ENCODE data around the gene CD82. TPM values are rescaled to one million over a fixed set of nuclear protein-coding genes. Genes with fewer than 3 reads are reported as not detected.

CD82 gene
- polyA plus RNA-seq, 3 donors, result 40.8 to 89.0 (median 43.0) TPM

DNA sequence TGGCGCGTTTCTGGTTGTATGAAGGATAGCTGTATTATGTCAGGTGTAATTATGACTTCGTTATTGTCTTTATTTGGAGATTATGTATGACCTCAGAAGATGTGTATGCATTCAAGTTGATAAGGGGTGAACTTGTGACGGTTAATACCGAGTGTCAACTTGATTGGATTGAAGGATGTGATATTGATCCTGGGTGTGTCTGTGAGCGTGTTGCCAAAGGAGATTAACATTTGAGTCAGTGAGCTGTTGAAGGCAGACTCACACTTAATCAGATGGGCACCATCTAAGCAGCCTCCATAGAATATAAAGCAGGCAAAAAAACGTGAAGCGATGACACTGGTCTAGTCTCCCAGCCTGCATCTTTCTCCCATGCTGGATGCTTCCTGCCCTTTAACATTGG is 15.3 kb upstream of the CD82 start:
- Histone ChIP-seq H3K4me1 (ENCODE audit: control insufficient read depth in 1 of 2, insufficient read depth in 2 of 2, low read length in 2 of 2) (no peaks in the 10 kb centered on the region), H4K20me1 (ENCODE audit: insufficient read depth, low read length) (no peaks in the 10 kb centered on the region), H3K27me3 (ENCODE audit: control insufficient read depth in 2 of 2, insufficient read depth in 2 of 2, low read length in 2 of 2) (no peaks in the 10 kb centered on the region), H3K9ac (ENCODE audit: insufficient read depth, low read length, poor library complexity, severe bottlenecking) (no peak overlapping the region), H3K9me3 (replicated peaks in 1 of 2; ENCODE audit: control insufficient read depth in 1 of 2, insufficient read depth in 1 of 2, low read length in 2 of 2) (no peaks in the 10 kb centered on the region), H3K4me3 (replicated peaks in 1 of 3; ENCODE audit: low read depth in 2 of 3, low read length in 3 of 3) (no peak overlapping the region), H2AFZ (ENCODE audit: insufficient read depth, low read depth, low read length, poor library complexity, severe bottlenecking) (no peak overlapping the region), H3K27ac (ENCODE audit: low read depth in 1 of 2, low read length in 2 of 2) (no peak overlapping the region), H3K4me2 (replicated peaks; ENCODE audit: extremely low read depth, low read length, poor library complexity, severe bottlenecking) (no peak overlapping the region), H3K79me2 (ENCODE audit: insufficient read depth, low read length) (no peaks in the 10 kb centered on the region), H3K36me3 (replicated peaks in 1 of 2; ENCODE audit: control insufficient read depth in 1 of 2, insufficient read depth in 2 of 2, low read length in 2 of 2) (no peaks in the 10 kb centered on the region)
- Mint-ChIP-seq H3K27ac (no peak overlapping the region), H3K36me3 (no peaks in the 10 kb centered on the region), H3K27me3 (ENCODE audit: low read depth in 3 of 3) (peaks cover 0 to 1% (median 0%) of the 10 kb centered on the region in 3 donors), H3K4me1 (no peaks in the 10 kb centered on the region), H3K9me3 (peaks cover 0 to 4% (median 3%) of the 10 kb centered on the region in 7 donors), H3K4me3 (no peak overlapping the region)
- TF ChIP-seq, protein P1, sequence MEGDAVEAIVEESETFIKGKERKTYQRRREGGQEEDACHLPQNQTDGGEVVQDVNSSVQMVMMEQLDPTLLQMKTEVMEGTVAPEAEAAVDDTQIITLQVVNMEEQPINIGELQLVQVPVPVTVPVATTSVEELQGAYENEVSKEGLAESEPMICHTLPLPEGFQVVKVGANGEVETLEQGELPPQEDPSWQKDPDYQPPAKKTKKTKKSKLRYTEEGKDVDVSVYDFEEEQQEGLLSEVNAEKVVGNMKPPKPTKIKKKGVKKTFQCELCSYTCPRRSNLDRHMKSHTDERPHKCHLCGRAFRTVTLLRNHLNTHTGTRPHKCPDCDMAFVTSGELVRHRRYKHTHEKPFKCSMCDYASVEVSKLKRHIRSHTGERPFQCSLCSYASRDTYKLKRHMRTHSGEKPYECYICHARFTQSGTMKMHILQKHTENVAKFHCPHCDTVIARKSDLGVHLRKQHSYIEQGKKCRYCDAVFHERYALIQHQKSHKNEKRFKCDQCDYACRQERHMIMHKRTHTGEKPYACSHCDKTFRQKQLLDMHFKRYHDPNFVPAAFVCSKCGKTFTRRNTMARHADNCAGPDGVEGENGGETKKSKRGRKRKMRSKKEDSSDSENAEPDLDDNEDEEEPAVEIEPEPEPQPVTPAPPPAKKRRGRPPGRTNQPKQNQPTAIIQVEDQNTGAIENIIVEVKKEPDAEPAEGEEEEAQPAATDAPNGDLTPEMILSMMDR (IDR thresholded peaks at IDR 0.05), result no peak
- intact Hi-C loops (cut with micrococcal nuclease), result loop anchor here in 1 of 2 donors (10.0 kb wide), 1 partner anchor 225 kb away; no protein-coding TSS in a partner anchor
- WGBS (ENCODE audit: insufficient coverage), result 96% methylated on average over 4 of the region's 8 CpGs
- no peak for DNase-seq

DNA sequence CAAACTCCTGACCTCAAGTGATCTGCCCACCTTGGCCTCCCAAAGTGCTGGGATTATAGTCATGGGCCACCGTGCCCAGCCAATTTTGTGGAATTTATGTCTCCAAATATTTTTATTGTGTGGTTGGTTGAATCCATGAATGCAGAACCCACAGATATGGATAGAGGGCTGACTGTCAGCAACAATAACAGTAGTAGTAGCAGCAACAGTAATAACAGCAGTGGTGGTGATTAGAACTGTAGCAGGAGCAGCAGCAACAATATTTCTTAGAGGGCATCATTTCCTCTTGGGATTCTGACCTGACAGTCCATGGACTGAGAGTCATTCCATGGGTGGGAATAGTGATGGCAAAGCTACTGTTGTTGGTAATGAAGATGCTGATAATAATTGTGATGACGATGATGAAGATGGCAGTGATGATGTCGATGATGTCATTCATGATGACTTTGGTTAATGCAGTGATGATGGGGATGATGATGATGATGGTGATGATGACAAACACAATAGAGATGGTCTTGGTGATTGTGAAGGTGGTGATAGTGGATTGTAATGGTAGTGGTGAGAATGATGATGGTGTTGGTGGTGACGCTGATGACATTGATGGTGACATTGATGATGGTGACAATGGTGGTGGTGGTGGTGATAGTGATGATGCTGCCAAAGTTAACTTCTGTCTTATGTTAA is 13.9 kb upstream of the CD82 start:
- Histone ChIP-seq H3K4me2 (replicated peaks; ENCODE audit: extremely low read depth, low read length, poor library complexity, severe bottlenecking) (no peak overlapping the region), H3K27me3 (ENCODE audit: control insufficient read depth in 2 of 2, insufficient read depth in 2 of 2, low read length in 2 of 2) (no peaks in the 10 kb centered on the region), H3K9me3 (replicated peaks in 1 of 2; ENCODE audit: control insufficient read depth in 1 of 2, insufficient read depth in 1 of 2, low read length in 2 of 2) (no peaks in the 10 kb centered on the region), H3K36me3 (replicated peaks in 1 of 2; ENCODE audit: control insufficient read depth in 1 of 2, insufficient read depth in 2 of 2, low read length in 2 of 2) (no peaks in the 10 kb centered on the region), H3K79me2 (ENCODE audit: insufficient read depth, low read length) (no peaks in the 10 kb centered on the region), H3K4me3 (replicated peaks in 1 of 3; ENCODE audit: low read depth in 2 of 3, low read length in 3 of 3) (no peak overlapping the region), H3K9ac (ENCODE audit: insufficient read depth, low read length, poor library complexity, severe bottlenecking) (no peak overlapping the region), H3K27ac (ENCODE audit: low read depth in 1 of 2, low read length in 2 of 2) (no peak overlapping the region), H2AFZ (ENCODE audit: insufficient read depth, low read depth, low read length, poor library complexity, severe bottlenecking) (no peak overlapping the region), H3K4me1 (ENCODE audit: control insufficient read depth in 1 of 2, insufficient read depth in 2 of 2, low read length in 2 of 2) (peaks cover 0 to under 1% of the 10 kb centered on the region in 2 donors), H4K20me1 (ENCODE audit: insufficient read depth, low read length) (no peaks in the 10 kb centered on the region)
- no peak for DNase-seq
- Mint-ChIP-seq H3K9me3 (peaks cover 0 to 4% (median 0%) of the 10 kb centered on the region in 7 donors), H3K36me3 (no peaks in the 10 kb centered on the region), H3K27ac (no peak overlapping the region), H3K4me3 (no peak overlapping the region), H3K4me1 (peaks cover 5% of the 10 kb centered on the region), H3K27me3 (ENCODE audit: low read depth in 3 of 3) (no peaks in the 10 kb centered on the region)
- TF ChIP-seq, protein P1 (IDR thresholded peaks at IDR 0.05), result no peak
- intact Hi-C loops (cut with micrococcal nuclease), result loop anchor here in 1 of 2 donors (10.0 kb wide), 1 partner anchor 223 kb away; no protein-coding TSS in a partner anchor
- WGBS (ENCODE audit: insufficient coverage), result 97% methylated on average over 3 of the region's 4 CpGs

Measured in CD14-positive monocyte (primary cell).